Mesangial cell (primary cell): ENCODE results near the gene SLC39A9. TPM values are rescaled to one million over a fixed set of nuclear protein-coding genes. Genes with fewer than 3 reads are reported as not detected.

Source experiments
- total RNA-seq: library from RNA; depleted of rRNA; stranded (reverse); fragments of >200 nt; gene quantifications from 2 replicates; pipeline ENCODE4 v1.2.3, GENCODE V29; 2015

SLC39A9 gene
- total RNA-seq, result 47.4 and 66.6 TPM in 2 replicates

DNA sequence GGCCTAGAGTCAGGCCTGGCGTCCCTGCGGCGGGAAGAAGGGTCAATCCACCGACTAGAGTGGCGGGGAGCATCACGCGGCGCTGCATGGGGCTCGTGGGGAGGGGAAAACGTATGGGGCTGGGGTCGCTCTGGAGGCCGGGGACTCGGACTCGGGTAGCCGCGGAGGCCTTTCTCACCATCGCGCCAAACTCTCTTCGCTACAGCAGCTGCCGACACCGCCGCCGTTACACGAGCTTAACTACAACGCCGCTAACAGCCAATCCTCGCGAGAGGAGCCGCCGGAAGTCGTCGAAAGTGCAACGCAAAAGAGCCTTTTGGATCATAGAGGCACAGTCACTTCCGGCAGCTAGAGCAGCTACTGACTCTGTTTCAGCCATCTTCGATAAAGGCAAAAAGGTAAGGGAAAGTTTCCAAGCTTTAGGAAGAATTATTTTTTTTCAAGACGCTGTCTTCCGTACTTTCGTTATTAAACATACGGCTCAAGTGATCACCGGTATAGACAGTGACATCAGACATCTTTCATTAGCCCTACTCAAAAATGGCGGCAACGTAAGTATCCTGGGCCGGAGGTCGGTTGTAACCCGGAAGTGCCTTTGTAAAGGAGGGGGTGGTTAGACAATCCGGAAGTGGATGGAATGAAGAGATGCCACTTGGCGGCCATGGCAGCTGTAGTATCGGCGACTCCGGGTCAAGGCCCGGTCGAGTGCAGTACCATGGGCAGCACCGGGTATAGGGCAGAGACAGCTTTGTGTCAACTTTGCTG, at the start of gene SLC39A9, which contains the start of gene ERH:
Gene SLC39A9, plus strand, starts transcription at position 640 of the 765 bp plus-strand sequence. CDS start 678 bp downstream, outside the sequence.
Gene ERH, minus strand, starts transcription at position 247 of the 765 bp plus-strand sequence. Its CDS starts 66 bp downstream, at position 181.

DNA sequence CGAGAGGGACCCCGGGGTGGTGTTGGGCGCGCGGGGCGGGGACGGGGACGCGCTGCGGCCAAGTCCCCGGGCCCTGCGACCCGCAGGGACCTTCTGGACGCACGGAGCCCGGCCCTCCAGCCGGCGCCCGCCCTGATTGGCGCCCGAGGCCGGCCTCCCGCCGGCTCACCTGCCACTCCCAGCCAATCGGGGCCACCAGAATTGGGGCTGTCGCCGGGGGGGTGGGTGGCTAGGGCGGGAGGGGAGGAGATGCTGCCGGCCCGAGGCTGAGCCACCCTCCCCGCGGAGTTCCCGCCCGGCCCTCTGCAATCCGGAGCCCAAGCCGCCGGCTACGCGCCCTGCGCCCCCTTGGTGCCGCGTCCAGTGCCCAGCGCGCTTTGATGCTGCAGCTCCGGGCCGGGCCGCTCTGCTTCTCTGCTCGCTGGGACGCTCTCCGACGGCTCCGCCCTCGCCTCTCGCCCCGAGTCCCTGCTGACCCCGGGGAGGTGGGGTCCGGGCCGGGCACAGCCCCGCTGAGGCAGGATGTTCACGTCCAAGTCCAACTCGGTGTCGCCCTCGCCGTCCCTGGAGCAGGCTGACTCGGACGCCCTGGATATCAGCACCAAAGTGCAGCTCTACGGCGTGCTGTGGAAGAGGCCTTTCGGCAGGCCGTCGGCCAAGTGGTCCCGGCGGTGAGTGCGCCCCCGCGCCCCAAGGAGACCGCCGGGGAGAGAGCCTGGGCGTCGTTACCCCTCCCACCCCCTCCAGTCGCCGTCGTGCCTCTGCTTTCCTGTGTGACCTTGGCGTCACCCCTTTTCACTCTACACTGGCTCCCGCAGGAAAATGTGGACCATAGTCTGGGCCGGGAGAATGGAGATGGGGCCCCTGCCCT, 86.2 kb downstream of the SLC39A9 start, which contains the start of gene PLEKHD1:
Gene PLEKHD1, plus strand, starts transcription at position 285 of the 871 bp plus-strand sequence. Its CDS starts 238 bp downstream, at position 523.

Other genes with a start within 250 kb of the SLC39A9 start
- 13.5 and 30.2 TPM in 2 replicates for gene DCAF5, start 245.6 kb upstream of the SLC39A9 start, total RNA-seq
- gene EXD2, start 207.2 kb upstream of the SLC39A9 start, total RNA-seq, result 10.9 and 19.4 TPM in 2 replicates
- 0.89 and 0.98 TPM in 2 replicates for gene GALNT16, start 138.5 kb upstream of the SLC39A9 start, total RNA-seq
- 56.3 and 124 TPM in 2 replicates for gene ERH, start 393 bp upstream of the SLC39A9 start, total RNA-seq
- gene PLEKHD1, start 86.0 kb downstream of the SLC39A9 start, total RNA-seq, result under 0.01 TPM in 2 replicates
- not detected in 2 replicates for gene CCDC177, start 176.2 kb downstream of the SLC39A9 start, total RNA-seq
- gene SUSD6, start 212.9 kb downstream of the SLC39A9 start, total RNA-seq, result 9.5 and 18.4 TPM in 2 replicates